ENCODE results near the gene PPP1R26.
"Not testable (repeated sequence)": the region's sequence is repeated elsewhere in the genome, so short reads cannot be mapped to it uniquely, and the experiment has no call there.

PPP1R26 gene

DNA sequence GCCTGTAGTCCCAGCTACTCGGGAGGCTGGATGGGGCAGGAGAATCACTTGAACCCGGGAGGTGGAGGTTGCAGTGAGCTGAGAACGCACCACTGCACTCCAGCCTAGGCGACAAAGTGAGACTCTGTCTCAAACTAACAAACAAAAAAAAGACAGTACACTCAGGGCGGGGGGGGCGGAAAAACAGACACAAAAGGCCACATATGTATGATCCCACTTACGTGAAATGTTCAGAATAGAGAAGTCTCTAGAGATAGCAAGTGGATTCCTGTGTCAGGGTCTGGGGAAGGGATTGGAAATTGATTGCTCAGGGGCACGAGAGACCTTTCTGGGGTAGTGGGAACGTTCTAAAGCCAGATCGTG is 32.6 kb downstream of the PPP1R26 start:
- H3K9me3 ChIP-seq: no peaks in the 10 kb centered on the region
- H3K4me1 ChIP-seq (ENCODE audit: control insufficient read depth in 1 of 2, insufficient read depth in 1 of 2, low read depth in 1 of 2, low read length in 1 of 2): no peaks in the 10 kb centered on the region
- H3K27ac ChIP-seq: no peak overlapping the region
- peaks cover 27% of the 10 kb centered on the region for H3K27me3 ChIP-seq
- H3K4me3 ChIP-seq (ENCODE audit: low read depth in 1 of 2, low read length in 1 of 2): no peak overlapping the region
- TF ChIP-seq, protein P1, sequence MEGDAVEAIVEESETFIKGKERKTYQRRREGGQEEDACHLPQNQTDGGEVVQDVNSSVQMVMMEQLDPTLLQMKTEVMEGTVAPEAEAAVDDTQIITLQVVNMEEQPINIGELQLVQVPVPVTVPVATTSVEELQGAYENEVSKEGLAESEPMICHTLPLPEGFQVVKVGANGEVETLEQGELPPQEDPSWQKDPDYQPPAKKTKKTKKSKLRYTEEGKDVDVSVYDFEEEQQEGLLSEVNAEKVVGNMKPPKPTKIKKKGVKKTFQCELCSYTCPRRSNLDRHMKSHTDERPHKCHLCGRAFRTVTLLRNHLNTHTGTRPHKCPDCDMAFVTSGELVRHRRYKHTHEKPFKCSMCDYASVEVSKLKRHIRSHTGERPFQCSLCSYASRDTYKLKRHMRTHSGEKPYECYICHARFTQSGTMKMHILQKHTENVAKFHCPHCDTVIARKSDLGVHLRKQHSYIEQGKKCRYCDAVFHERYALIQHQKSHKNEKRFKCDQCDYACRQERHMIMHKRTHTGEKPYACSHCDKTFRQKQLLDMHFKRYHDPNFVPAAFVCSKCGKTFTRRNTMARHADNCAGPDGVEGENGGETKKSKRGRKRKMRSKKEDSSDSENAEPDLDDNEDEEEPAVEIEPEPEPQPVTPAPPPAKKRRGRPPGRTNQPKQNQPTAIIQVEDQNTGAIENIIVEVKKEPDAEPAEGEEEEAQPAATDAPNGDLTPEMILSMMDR (IDR thresholded peaks at IDR 0.05): no peak
- H3K36me3 ChIP-seq: no peaks in the 10 kb centered on the region

DNA sequence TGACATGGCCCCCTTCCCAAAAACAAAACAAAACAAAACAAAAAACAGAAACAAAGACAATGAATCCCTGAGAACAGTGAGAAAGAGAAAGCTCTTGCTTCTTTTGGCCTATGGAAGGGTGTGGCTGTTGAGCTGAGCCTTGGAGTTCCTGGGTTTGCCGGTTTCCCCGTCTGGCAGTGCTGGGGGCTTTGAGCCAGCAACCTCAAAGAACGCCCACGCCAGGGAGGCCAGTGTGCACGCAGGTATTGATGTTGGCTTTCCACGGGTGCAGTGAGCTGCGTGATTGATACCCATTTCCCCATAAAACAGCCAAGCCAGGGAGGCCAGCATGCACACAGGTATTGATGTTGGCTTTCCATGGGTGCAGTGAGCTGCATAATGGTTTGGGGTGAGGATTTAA is 33.3 kb downstream of the PPP1R26 start:
- H3K27me3 ChIP-seq: peaks cover 34% of the 10 kb centered on the region
- no peaks in the 10 kb centered on the region for H3K36me3 ChIP-seq
- H3K4me1 ChIP-seq (ENCODE audit: control insufficient read depth in 1 of 2, insufficient read depth in 1 of 2, low read depth in 1 of 2, low read length in 1 of 2): no peaks in the 10 kb centered on the region
- no peaks in the 10 kb centered on the region for H3K9me3 ChIP-seq
- TF ChIP-seq, protein P1 (IDR thresholded peaks at IDR 0.05): no peak
- no peak overlapping the region for H3K4me3 ChIP-seq (ENCODE audit: low read depth in 1 of 2, low read length in 1 of 2)
- no peak overlapping the region for H3K27ac ChIP-seq

DNA sequence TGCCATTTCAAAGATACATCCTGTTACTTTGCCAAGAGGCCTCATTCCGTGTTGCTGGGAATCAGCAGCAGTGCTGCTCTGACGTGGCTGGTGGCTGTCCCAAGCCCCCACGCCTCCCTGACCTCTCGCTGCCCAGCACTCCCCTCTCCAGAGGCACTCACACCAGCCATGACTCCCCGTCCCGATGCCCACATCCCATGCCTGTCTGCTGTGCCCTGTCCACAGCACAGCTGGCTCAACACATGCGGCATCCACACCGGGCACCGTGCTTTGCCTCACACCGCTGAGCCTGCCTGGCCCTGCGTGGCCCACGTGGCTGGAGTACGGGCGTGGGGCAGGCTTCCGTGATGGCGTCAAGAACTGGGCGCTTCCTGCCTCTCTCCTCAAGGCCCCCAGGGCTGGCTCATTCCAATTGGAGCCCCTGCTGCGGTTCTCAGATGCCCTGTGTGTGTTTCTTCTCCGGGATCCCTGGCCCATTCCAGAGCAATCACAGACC is 33.8 kb downstream of the PPP1R26 start:
- no peaks in the 10 kb centered on the region for H3K9me3 ChIP-seq
- H3K36me3 ChIP-seq: no peaks in the 10 kb centered on the region
- H3K27me3 ChIP-seq: peaks cover 39% of the 10 kb centered on the region
- H3K4me3 ChIP-seq (ENCODE audit: low read depth in 1 of 2, low read length in 1 of 2): no peak overlapping the region
- no peaks in the 10 kb centered on the region for H3K4me1 ChIP-seq (ENCODE audit: control insufficient read depth in 1 of 2, insufficient read depth in 1 of 2, low read depth in 1 of 2, low read length in 1 of 2)
- no peak overlapping the region for H3K27ac ChIP-seq
- TF ChIP-seq, protein P1 (IDR thresholded peaks at IDR 0.05): no peak

DNA sequence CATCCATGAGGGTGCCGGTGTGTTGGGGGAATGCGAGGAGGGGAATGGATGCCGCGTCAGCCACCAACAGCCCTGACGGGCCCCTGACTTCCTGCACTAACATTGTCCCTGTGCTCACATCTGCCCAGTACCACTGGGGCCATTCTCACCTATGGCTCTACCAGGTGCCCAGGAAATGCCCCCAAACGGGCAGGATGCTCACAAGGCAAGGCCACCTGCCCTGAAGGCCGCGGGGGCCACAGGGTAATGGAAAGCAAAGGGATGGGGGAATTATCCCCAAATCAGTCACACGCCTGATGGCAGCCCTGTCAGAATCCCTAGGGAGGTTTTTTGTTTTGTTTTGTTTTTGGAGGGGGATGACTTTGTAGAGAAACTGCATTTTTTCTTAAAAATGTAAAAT is 34.3 kb downstream of the PPP1R26 start:
- not testable (repeated sequence) for H3K4me3 ChIP-seq (ENCODE audit: low read depth in 1 of 2, low read length in 1 of 2); H3K36me3 ChIP-seq; H3K9me3 ChIP-seq; H3K27ac ChIP-seq; H3K4me1 ChIP-seq (ENCODE audit: control insufficient read depth in 1 of 2, insufficient read depth in 1 of 2, low read depth in 1 of 2, low read length in 1 of 2)
- H3K27me3 ChIP-seq: peaks cover 42% of the 10 kb centered on the region

DNA sequence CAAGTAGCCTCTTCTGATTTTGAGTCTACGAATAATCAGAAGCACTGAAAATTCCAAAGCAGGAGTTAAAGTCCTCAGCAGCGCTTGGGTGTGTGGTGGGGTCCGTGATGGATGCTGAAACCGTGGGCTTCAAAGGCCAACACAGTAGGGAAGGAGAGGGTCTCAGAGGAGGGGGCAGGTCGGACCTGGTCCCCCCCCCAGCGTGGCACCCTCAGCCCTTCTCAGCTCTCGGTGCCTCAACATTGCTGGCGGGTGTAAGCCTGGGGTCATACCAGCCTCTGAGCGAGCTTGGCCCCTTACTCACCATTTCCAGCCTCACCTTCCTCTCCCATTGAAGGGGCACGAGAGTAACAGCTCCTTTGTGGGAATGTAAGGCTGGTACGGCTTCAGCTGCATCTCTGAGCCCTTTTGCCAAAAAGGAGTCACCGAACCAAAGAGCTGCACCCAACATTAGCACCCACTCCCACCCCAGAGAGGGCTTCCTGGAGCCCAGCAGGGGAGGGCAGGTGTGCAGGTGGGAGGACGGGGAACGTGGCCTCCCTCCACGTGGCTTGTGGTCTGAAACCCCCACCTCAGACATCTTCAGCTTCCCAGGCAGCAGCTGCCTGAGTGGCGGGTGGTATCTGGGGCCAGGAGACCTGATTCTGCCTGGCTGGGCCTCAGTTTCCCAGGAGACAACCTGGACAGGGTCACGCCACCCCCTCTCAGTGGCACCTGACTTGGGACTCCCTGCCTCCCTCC is 34.9 kb downstream of the PPP1R26 start:
- Histone ChIP-seq H3K27ac (no peak overlapping the region), H3K9me3 (no peaks in the 10 kb centered on the region), H3K36me3 (no peaks in the 10 kb centered on the region), H3K4me3 (ENCODE audit: low read depth in 1 of 2, low read length in 1 of 2) (no peak overlapping the region), H3K27me3 (peaks cover 42% of the 10 kb centered on the region), H3K4me1 (ENCODE audit: control insufficient read depth in 1 of 2, insufficient read depth in 1 of 2, low read depth in 1 of 2, low read length in 1 of 2) (no peaks in the 10 kb centered on the region)
- TF ChIP-seq, protein P1 (IDR thresholded peaks at IDR 0.05): no peak

DNA sequence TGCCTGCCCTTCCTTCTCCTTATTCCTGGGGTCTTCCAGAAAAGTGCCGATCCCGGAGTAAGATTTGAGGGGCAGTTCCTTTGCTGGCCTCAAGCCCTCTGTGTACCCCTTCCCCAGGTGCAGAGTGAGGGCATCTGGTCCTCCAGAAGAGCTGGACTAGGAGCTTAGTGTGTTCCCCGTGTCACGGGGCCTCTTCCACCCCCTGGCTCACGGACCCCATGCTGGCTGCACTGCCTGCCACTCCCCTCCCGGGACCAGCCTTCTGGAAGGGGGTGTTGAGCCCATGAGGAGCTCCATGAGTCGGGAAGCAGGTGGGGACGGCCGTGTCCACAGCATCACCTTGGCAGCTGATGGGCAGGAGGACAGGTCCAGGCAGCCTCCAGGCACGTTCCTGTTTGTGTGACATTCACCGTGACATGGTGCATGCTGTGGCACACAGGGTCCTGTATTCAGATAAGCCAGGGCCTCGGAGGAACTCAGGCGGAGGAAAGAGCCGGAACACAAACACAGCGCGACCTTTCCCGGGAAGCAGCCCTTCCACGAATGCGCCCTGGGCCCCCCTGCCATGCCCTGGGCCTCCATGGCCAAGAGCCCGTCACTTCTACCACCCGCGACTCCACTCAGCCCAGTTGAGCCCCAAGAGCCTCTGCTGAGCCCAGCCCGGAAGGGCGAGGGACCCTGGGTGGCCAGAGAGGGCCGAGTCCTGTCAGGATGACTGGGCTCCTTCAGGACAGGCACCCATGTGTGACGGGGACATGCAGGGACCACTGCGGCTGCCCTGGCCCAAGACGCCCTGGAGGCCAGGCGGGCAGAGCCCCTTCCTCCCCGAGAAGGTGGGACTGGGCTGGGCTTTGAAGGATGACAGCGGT is 35.7 kb downstream of the PPP1R26 start:
- Histone ChIP-seq H3K4me1 (ENCODE audit: control insufficient read depth in 1 of 2, insufficient read depth in 1 of 2, low read depth in 1 of 2, low read length in 1 of 2) (no peaks in the 10 kb centered on the region), H3K27me3 (peaks cover 40% of the 10 kb centered on the region), H3K36me3 (no peaks in the 10 kb centered on the region), H3K9me3 (no peaks in the 10 kb centered on the region), H3K27ac (no peak overlapping the region), H3K4me3 (ENCODE audit: low read depth in 1 of 2, low read length in 1 of 2) (no peak overlapping the region)
- TF ChIP-seq, protein P1 (IDR thresholded peaks at IDR 0.05): no peak
